HG02678 (cell line): ENCODE data around the gene OR4D9.
"Not testable (repeated sequence)": the region's sequence is repeated elsewhere in the genome, so short reads cannot be mapped to it uniquely, and the experiment has no call there.

ENCODE experiments used
- ATAC-seq: cut with Tn5 transposase; IDR thresholded peaks from one replicate; pipeline ENCODE4 v1.9.1; 2021; ENCODE audit warnings: mild to moderate bottlenecking, moderate library complexity; ENCODE audit not compliant: unreplicated experiment

The OR4D9 gene

DNA sequence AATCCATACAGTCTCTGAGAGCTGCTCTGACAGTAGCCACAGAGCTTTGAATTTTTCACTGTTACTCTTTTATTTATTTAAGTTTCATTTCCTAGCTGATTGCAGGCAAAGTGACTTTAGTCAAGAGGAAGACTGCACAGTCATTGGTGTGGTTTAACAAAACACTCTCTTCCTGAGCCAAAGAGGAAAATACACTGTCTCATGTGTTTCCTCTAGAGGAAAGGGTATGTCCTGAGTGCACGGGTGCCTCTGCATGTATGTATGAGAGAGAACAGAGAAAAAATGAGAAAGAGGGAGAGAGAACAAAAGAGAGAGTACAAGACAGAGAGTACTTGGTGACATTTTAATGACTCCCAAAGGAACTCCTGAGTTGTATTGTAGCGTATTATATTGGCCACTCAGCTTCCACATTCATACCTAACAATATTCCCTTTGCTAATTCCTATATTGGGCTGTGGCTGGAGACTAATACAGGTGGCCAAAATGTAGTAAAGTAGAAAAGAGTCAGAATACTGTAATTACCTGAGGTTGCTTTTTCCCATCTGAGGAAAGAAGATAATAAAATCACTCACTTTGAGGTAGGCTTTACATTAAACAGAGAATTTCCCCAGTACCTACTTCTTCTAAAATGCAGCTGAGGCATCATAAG lies at the start of gene OR4D9:
Gene OR4D9, plus strand, starts transcription at position 599 of the 649 bp plus-strand sequence. CDS start 3,374 bp downstream, outside the sequence.
- ATAC-seq, result no peak

DNA sequence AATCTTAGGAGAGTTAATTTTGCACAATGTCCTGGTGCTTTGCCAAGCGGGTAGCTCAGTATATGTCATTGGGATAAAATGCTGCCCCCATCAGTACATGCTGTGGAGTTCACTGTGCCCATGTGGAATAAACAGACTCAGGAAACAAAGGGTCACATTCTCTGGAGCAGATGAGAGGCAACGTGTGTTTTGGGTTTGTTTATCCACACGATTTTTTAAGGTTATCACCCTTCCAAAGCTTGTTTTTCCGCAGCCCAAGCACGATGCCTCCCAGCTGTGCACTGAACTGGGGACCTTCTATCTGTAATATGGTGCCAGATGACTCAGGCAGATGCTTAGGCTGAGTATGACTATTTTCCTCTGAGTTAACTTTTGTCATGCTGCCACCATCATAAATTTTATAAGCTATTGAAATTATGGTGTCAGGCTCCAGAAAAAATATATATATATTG lies 48.1 kb upstream of the OR4D9 start:
- no peak for ATAC-seq

DNA sequence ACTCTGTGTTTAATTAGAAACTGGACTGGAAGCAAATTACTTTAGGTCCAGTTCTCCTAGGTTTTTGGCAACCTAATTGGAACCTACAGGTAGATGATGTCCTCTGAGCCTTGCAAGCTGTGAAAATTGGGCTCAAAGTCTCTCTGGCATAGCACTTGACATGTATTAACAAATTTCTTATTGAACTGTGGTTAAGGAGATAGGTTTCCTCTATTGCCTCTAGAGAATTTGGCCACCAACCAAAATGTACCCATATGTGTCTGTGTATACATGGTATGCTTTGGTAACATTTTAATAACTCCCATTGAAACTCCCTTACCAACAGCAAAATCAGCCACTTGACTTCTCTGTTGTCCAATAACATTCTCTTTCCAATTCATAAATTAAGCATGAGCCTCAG lies 38.3 kb upstream of the OR4D9 start, which contains the start of gene OR4D10:
Gene OR4D10, plus strand, starts transcription at position 301 of the 400 bp plus-strand sequence. CDS start 4,115 bp downstream, outside the sequence.
- ATAC-seq, result no peak

DNA sequence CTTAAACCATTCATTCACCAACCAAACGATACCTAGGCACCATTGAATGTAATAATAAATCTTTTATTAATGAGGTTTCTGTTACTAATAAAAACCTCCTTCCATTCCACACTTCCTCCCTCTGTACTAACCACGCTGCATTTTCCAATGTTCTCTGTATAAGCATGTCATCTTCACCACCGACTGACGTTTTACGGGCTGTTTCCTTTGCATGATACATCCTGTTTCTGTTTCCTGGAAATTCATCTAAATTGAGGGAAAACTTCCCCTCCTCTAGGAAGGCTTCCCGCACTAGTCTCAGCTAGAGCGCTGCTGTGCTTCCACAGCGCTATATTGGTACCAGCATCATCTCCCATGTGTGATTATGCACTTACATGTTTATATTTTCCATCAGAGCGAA lies 36.2 kb upstream of the OR4D9 start:
- no peak for ATAC-seq

DNA sequence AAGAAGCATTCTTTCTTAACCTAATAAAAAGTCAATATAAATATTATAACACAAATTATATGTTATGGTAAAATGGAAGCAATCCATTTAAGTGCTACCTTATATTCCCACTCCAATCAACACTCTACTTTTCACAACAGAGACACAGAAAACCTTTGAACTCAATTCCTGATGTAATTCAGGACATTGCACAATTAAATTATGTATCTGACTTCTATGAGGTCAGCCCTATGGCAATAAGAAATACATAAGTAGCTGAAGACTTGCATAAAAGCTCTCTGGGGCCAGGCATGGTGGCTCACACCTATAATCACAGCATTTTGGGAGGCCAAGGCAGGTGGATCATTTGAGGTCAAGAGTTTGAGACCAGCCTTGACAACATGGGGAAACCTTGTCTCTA lies 31.4 kb upstream of the OR4D9 start:
- ATAC-seq, result no peak

DNA sequence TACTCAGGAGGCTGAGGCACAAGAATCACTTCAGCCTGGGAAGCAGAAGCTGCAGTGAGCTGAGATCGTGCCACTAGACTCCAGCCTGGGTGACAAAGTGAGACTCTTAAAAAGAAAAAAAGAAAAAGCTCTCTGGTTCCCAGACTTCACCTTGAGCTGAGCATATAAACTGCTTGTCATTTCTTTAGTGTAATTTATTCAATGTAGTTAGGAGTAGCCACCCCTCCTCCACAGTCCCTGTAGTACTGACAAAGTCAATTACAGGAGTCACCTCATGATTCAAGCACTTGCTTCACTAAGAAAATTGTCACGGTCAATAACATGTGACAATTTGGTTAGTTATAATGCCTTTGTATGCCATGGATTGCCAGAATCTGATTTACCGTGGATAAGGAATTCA lies 31.0 kb upstream of the OR4D9 start:
- no peak for ATAC-seq

DNA sequence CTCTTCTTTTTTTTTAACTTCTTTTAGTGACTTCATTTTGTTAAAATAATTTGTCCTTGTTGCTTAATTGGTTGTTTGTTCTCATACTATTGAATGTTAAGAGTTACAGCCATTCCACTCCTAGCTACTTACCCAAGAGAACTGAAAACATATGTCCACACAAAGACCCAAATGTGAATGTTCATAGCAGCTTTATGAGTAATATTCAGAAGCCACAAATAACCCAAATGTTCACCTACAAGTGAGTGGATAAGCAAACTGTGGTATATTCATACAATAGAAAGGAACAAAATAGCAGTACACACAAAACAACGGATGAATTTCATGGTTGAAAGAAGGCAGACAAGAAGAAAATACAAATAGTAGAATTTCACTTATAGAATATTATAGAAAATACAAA lies 9.4 kb upstream of the OR4D9 start:
- ATAC-seq, result no peak

DNA sequence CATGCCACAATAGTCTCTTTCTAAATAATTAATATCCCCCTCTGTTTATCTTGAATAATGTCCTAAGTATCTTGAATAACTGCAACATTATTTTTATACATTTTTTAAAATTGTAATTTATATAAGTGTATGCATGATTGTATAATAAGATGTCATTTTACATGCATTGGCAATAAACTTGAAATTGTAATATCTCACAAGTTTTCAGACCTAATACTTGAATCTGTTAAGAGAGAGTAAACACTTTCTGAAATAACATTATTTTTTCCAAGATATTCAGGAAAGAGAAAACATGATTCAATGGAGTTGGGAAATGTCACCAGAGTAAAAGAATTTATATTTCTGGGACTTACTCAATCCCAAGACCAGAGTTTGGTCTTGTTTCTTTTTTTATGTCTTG lies 8.1 kb upstream of the OR4D9 start, which contains the start of gene OR4D11:
Gene OR4D11, plus strand, starts transcription at position 301 of the 400 bp plus-strand sequence. Its CDS starts 0 bp downstream, at position 301.
- ATAC-seq, result no peak

DNA sequence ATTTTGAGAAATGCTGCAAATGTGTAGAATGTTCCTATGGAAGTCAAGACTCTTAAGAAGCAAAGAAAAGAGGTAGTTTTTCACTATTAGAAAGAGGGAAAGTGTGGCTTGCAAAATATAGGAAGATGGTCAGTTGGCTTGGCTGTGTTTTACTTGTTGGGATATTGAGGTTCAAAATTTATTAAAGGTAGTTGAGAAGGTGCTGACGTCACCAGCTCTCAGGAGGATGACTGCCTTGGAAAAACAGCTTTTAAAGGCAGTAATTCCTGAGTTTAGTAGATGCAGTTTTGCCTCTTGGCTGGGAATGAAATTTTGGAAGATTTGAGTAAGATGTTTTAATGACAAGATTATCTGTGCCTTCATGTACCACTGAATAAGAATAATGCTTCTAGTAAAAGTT lies 336 bp downstream of the OR4D9 start:
- ATAC-seq, result no peak

DNA sequence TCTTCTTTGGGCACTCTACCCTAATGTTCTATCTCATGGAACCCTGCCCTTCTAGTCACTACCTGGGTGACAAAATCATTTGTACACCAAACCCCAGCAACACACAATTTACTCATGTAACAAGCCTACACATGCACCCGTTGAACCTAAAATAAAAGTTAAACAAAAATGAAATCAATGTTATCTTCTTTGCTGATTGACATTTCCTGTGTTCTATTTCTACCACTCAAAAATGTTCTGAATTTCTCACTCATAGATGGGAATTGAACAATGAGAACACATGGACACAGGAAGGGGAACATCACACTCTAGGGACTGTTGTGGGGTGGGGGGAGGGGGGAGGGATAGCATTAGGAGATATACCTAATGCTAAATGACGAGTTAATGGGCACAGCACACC lies 8.8 kb downstream of the OR4D9 start:
- ATAC-seq, result not testable (repeated sequence)

DNA sequence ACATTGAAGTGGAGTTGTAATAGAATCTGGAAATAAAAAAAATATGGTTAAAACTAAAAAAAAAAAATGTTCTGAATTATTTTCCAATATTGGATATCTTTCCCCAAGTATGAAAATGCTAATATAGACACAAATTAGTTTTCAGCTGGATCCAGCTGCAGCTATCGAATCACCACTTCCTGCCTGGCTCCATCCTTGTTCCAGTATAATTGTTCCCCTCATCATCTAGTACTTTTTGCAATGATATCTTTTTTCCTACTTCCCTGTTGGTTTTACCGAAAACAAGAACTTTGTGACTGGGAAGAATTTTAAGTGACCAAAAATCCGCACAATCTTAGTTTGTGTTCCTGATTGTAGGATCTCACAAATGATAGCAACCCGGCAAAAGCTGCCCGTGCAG lies 9.4 kb downstream of the OR4D9 start:
- ATAC-seq, result no peak

DNA sequence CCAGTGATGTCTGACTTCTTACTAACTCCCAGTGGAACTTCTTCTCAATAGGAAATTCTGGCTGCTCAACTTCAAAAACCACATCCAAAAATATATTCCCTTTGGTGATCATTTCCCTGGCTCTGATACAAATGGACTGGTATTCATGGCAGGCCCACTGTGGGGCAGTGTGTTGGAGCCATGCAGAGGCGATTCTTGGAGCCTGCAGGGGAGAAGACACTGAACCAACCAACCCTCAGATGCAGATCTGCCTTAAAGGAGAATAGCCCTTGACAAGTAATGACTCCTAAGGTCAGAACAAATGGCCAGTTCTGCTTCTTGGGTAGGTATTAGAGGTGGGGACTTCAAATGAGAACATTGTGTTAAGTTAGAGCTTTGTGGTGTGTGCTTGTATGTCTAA lies 12.2 kb downstream of the OR4D9 start:
- ATAC-seq, result no peak

DNA sequence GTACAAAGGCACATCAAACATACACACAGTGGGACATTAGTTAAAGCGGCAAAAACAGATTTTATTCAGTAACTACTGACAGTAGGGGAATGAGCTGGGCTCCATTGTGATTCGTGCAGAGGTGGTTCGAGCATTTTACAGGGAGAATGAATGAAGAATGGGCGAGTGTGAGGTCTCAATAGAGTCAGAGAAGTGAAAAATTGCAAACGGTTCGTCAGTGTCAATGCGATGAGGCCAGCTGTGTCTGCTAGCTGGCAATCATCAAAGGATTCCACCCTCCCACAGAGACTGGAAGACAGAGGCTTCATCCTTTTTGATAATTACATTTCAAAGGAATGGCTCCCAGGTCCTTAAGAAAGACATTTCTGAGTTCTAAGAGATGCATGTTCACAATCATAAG lies 17.4 kb downstream of the OR4D9 start:
- ATAC-seq, result no peak

DNA sequence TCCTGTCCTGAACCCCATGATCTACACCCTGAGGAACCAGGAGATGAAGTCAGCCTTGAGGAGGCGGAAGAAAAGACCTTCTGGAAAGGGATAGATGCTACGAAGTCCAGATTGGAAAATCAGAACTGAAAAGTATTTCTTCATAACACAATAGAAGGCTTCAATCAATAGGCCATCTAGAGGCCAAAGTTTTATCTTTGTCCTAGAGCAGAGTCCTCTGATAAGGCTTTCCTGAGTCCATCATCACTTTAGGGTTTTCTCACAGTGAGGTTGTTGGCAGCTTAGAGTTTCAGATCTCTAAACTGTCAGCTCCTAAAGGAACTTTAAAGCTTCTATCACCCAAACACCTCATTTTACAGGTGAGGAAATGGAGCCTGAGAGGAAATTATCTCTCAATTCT lies 21.3 kb downstream of the OR4D9 start:
- no peak for ATAC-seq

DNA sequence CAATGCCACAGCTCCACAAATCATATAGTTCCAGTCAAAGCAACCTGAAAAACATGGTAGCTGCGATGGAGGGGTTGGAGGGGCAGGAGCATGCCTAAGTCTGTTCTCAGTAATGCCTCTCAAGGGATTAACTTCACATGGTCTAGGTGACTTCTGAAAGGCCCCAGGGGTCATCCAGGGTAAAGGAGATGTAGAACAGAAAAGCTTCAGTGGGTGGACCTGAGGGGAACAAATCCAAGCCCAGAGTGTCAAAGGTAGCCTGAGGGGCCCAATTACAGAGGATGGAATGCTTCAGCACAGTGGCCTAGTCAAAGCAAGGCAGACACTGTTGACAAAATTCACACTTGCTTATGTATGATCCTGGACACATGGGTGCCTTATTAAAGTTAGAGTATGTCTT lies 23.3 kb downstream of the OR4D9 start:
- no peak for ATAC-seq

DNA sequence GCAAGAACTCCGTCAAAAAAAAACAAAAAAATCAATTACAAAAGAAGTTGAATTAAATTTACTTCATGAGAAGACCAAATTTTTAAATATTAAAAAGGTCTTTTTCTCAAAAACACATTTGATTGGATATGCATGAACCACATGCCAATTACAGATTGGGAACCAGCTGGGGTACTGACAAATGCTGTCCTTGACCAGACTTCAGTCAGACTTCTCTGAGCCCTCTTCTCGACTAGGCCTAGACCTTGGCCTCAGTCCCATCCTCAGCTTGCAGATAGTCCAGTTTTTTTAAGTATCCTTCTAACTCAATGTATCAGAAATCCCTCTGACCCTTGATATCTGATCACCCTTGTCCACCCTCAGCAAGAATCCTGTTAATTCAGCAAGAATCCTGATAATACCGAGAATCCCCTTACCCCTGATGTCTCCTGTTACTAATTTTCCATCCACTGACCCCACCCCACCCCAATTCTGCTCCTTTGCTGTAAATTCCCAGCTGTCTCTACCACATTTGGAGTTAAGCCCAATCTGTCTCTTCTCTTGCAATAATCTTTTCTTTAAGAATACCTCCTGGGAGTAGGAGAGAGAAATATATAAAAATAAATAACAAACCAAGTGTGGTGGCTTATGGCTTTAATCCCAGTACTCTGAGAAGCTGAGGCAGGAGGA lies 30.9 kb downstream of the OR4D9 start:
- ATAC-seq, result no peak

DNA sequence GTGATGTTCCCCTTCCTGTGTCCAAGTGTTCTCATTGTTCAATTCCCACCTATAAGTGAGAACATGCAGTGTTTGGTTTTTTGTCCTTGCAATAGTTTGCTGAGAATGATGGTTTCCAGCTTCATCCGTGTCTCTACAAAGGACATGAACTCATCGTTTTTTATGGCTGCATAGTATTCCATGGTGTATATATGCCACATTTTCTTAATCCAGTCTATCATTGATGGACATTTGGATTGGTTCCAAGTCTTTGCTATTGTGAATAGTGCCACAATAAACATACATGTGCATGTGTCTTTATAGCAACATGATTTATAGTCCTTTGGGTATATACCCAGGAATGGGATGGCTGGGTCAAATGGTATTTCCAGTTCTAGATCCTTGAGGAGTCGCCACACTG lies 32.4 kb downstream of the OR4D9 start:
- ATAC-seq, result not testable (repeated sequence)

DNA sequence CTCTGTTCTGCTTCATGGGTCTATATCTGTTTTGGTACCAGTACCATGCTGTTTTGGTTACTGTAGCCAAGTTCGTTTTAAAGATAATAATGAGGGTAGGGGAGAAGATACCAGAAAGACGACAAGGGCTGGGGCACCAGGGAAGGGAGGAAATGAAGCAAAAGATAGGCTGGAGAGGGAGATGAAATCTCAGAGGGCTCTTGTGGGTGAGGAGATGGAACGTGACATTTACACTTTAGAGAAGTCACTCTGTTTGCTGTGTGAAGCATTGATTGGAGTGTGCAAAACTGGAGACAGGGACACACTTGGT lies 33.5 kb downstream of the OR4D9 start:
- no peak for ATAC-seq

DNA sequence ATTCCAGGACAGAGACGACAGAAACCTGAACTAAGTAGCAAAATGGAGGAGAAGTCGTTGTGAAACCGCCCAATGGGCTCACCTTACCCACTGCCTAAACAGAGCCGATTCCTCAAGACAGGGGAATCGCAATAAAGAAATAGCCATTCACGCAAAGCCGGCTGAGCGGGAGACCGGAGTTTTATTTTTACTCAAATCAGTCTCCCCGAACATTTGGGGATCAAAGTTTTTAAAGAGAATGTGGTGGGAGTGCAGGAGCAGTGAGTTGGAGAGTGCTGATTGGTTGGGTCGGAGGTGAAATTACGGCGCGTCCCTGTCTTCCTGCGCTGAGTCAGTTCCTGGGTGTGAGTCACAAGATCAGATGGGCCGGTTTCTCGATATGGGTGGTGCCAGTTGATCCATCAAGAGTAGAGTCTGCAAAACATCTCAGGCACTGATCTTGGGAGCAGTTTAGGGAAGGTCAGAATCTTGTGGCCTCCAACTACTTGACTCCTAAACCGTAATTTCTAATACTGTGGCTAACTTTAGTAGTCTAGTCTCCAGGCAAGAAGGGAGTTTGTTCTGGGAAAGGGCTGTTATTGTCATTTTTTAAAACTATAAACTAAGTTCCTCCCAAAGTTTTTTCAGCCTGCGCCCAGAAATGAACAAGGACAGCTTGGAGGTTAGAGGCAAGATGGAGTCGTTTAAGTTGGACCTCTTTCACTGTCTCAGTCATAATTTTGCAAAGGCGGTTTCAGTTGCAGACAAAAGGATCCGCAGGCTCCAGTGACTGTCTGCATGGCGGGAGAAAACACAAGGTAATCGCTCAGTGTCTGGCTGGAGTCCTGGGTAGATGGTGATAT lies 34.1 kb downstream of the OR4D9 start:
- ATAC-seq, result no peak

DNA sequence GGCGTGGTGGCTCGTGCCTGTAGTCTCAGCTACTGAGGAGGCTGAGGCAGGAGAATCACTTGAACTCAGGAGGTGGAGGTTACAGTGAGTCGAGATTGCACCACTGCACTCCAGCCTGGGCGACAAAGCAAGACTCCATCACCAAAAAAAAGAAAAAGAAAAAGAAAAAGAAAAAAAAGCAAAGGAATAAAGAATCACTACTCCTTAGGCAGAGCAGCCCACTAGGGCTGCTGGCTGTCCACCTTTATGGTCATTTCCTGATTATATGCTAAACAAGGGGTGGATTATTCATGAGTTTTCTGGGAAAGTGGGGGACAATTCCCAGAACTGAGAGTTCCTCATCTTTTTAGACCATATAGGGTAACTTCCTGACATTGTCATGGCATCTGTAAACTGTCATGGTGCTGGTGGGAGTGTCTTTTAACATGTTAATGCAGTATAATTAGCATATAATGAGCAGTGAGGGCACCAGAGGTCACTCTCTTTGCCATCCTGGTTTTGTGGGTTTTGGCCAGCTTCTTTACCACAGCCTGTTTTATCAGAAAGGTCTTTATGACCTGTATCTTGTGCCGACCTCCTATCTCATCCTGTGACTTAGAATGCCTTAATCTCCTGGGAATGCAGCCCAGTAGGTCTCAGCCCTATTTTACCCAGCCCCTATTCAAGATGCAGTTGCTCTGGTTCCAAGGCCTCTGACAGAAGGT lies 36.4 kb downstream of the OR4D9 start:
- not testable (repeated sequence) for ATAC-seq

DNA sequence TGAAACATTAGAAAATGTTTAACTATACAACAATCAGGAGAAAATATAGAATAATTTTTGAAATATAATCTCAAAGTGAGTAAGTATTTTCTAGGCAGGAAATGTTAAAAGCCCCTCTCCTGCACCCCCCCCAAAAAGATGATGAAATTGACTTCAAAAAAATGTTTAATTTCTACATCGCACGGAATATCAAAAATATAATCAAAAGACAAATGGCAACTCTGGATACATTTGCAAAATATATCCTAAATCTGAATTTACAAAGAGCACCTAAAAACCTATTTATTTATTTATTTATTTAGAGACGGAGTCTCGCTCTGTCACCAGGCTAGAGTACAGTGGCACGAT lies 36.9 kb downstream of the OR4D9 start:
- no peak for ATAC-seq
